Heart right ventricle (tissue), 16 donors: Measurements from ENCODE around the gene OSBPL6. TPM values are rescaled to one million over a fixed set of nuclear protein-coding genes. Genes with fewer than 3 reads are reported as not detected.
"Not testable (repeated sequence)": the region's sequence is repeated elsewhere in the genome, so short reads cannot be mapped to it uniquely, and the experiment has no call there.

Experiments
- ATAC-seq, 8 donors: fragments of 200-7000 bp; cut with Tn5 transposase; one replicate each; pipeline ENCODE4 v1.9.1; 2020; ENCODE audit warnings: mild to moderate bottlenecking in 8 of 8, moderate library complexity in 8 of 8, moderate number of reproducible peaks in 1 of 8
- DNase-seq, 2 donors: peaks; one replicate each; pipeline ENCODE4 v3.0.0-alpha.2; 2020
- H3K27ac ChIP-seq, 10 donors: fragments of 200-600 bp; sonication (generic) in 2 of 10; one replicate each; pipeline versions ENCODE4 v1.5.0 to v1.8.0; 2020 to 2022; ENCODE audit warnings: mild to moderate bottlenecking in 3 of 10
- H3K27me3 ChIP-seq, 7 donors: fragments of 200-600 bp; one replicate each; pipeline ENCODE4 v1.8.0; 2021 to 2022; ENCODE audit warnings: mild to moderate bottlenecking in 2 of 7
- H3K36me3 ChIP-seq, 9 donors: fragments of 200-600 bp; sonication (generic) in 1 of 9; one replicate each; pipeline versions ENCODE4 v1.5.0 to v1.8.0; 2020 to 2022; ENCODE audit warnings: mild to moderate bottlenecking in 2 of 9
- H3K4me1 ChIP-seq, 9 donors: fragments of 200-600 bp; sonication (generic) in 1 of 9; one replicate each; pipeline versions ENCODE4 v1.5.0 to v1.8.0; 2020 to 2022; ENCODE audit warnings: mild to moderate bottlenecking in 4 of 9
- H3K4me3 ChIP-seq, 10 donors: fragments of 200-600 bp; sonication (generic) in 2 of 10; one replicate each; pipeline versions ENCODE4 v1.5.0 to v1.8.0; 2020 to 2022; ENCODE audit warnings: mild to moderate bottlenecking in 7 of 10, moderate library complexity in 2 of 10
- H3K9me3 ChIP-seq, 11 donors: fragments of 200-600 bp in 10 of 11; sonication (generic) in 2 of 11; one replicate each; pipeline versions ENCODE4 v1.5.0 to v1.8.0; 2013 to 2022; ENCODE audit warnings: mild to moderate bottlenecking in 2 of 11, control low read depth in 1 of 11, moderate library complexity in 1 of 11
- CTCF ChIP-seq, 9 donors: fragments of 200-600 bp; sonication (generic) in 2 of 9; IDR thresholded peaks; one replicate each; pipeline versions ENCODE4 v1.5.0 to v1.8.0; 2021 to 2022; ENCODE audit warnings: antibody characterized with exemption in 9 of 9, mild to moderate bottlenecking in 5 of 9, moderate library complexity in 1 of 9
- WGBS, 2 donors: extraction: QIAGEN DNeasy Blood & Tissue Kit; methylation state at CpG; one replicate each; pipeline ENCODE4 v1.1.7; 2013; ENCODE audit warnings: inconsistent platforms in 1 of 2; 5-methylcytosine and 5-hydroxymethylcytosine counted together
- intact Hi-C, 10 donors: fragments of 100-400 bp; cut with DNase I; formaldehyde crosslinking; loops; one replicate each; pipeline versions ENCODE4 v1.11.1 to v1.14.2; 2022
- polyA plus RNA-seq, 2 donors: library from polyadenylated mRNA; stranded (reverse); fragments of 200-250 nt; gene quantifications; one replicate each; pipeline ENCODE4 v1.2.3, GENCODE V29; 2013
- total RNA-seq, 10 donors: library from RNA; stranded (reverse); fragmentation: NEBNext Ultra II Directional in 3 of 10; extraction: Animal tissue kit (Norgen Biotek cat#: 25700) in 3 of 10; gene quantifications; one replicate each; pipeline versions ENCODE4 v1.2.1 to v1.2.4, GENCODE V29; 2021 to 2023
- donor health status: Arrhythmogenic right ventricular cardiomyopathy.
- donor health status: ischemic (EF 13 %, LVEDD 7.1; RV severe dilation, severe dysfunction).
- donor health status: healthy with polysubstance abuse.
- donor health status: DM: no; HTN: yes; CAD: no.
- donor health status: DM: no; HTN: no; CAD: no.
- donor health status: ischemic (EF 25% LVEDD 6.9; RV normal size, moderate dysfunction).
- donor health status: ischemic (EF 25% LVEDD 5.7; RV mildly dilated, moderate dysfunction).
- donor health status: healthy.
- donor health status: DM: yes; HTN: yes; CAD: no.
- donor health status: Ischemic cardiomyopathy.
- donor health status: ischemic (EF 35%, LVEDD 5.7; RV mildly dilated, moderate dysfunction).
- donor health status: nonischemic (EF 11% LVEDD 7.7; RV severe dilation, severe dysfunction).
- donor health status: DM: yes; HTN: yes; CAD: no.
- donor health status: PGD.
- donor health status: ischemic (EF 29% LVEDD 5.4; RV normal size, mild dysfunction).
- donor health status: nonischemic (EF 23%, LVEDD 6.1; RV moderate dilation, normal function).

OSBPL6 gene
- total and polyA plus RNA-seq, 12 donors, result 1.1 to 8.0 (median 4.4) TPM

- Histone ChIP-seq H3K27me3 (no peaks in the 10 kb centered on the region), H3K27ac (no peak overlapping the region), H3K9me3 (no peaks in the 10 kb centered on the region), H3K36me3 (no peaks in the 10 kb centered on the region), H3K4me1 (peaks cover 0 to 9% (median 0%) of the 10 kb centered on the region in 9 donors), H3K4me3 (no peak overlapping the region)
- no peak for TF ChIP-seq CTCF (IDR thresholded peaks at IDR 0.05)
- intact Hi-C loops, result loop anchor here in 1 of 10 donors (10.0 kb wide), 1 partner anchor 294 kb away; the partner anchor contains the start of gene RBM45
- 87 to 89% methylated on average over 5 of the region's 5 CpGs for WGBS, 2 donors
- no peak for ATAC-seq
- DNase-seq, result no peak
Measured at GRCh38 chr2:178409261-178409660, 214.9 kb downstream of the OSBPL6 start.

GRCh38 chr2:178412047-178412446 is 217.7 kb downstream of the OSBPL6 start:
- intact Hi-C loops, result loop anchor here in 8 of 10 donors (5.0 to 10.0 kb wide), 4 partner anchors 107 to 300 kb away; partner anchors contain the start of gene RBM45 (in 7 of the 8)
- DNase-seq (no peak), ATAC-seq (no peak)
- H3K4me3 ChIP-seq, result no peak overlapping the region
- 78 to 87% methylated on average over 3 of the region's 3 CpGs for WGBS, 2 donors
- H3K27me3 ChIP-seq, result no peaks in the 10 kb centered on the region
- no peaks in the 10 kb centered on the region for H3K9me3 ChIP-seq
- no peak for TF ChIP-seq CTCF (IDR thresholded peaks at IDR 0.05)
- H3K36me3 ChIP-seq, result no peaks in the 10 kb centered on the region
- no peak overlapping the region for H3K27ac ChIP-seq
- H3K4me1 ChIP-seq, result peaks cover 0 to 23% (median 9%) of the 10 kb centered on the region in 9 donors

GRCh38 chr2:178412453-178412852 is 218.1 kb downstream of the OSBPL6 start:
- H3K4me1 ChIP-seq, result peaks cover 0 to 23% (median 9%) of the 10 kb centered on the region in 9 donors
- H3K27me3 ChIP-seq, DNase-seq, H3K36me3 ChIP-seq, H3K4me3 ChIP-seq, H3K27ac ChIP-seq, ATAC-seq, H3K9me3 ChIP-seq: not testable (repeated sequence)
- intact Hi-C loops, result loop anchor here in 8 of 10 donors (5.0 to 10.0 kb wide), 4 partner anchors 108 to 300 kb away; partner anchors contain the start of gene RBM45 (in 7 of the 8)
- WGBS, 2 donors, result 97 to 98% methylated on average over 8 of the region's 8 CpGs

DNA sequence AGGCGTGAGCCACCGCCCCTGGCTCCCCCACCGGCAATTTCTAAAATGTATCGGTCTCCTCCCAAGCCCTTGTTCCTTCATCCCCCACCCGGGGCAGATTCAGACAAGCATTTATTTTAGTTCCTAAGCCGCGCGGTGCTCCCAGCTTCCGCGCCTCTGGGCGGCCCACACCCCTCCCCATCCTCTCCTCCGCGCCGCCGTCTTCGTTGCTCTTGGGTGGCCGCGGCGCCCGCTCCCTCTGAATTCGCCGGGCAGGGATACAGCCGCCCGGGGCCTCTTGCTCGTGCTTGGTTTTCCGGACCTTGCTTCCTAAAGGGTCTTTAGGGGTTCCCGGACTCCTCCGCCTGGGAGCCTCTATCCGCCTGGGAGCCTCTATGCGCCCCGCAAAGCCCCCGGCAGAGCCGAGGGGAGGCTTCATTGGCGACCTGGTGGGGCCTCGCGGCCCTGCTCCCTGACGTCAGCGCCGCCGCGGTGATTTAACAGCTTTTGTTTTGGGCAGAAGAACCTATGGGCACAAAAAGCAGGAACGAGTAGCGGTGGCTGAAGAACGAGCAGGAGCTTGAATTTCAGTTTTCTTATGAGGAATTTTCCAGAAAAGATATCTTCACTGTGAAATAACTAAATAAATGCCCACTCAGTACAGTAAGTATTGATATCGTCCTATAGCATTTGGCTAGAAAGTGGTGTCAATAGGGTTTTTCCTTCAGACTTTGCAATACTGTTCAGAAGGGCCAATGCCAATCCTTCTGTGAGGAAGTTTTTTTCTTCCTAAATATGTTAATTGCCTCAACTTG is 219.4 kb downstream of the OSBPL6 start:
- Histone ChIP-seq H3K36me3 (peaks cover 0 to 4% (median 0%) of the 10 kb centered on the region in 9 donors), H3K4me1 (peaks cover 0 to 23% (median 9%) of the 10 kb centered on the region in 9 donors), H3K27me3 (no peaks in the 10 kb centered on the region), H3K4me3 (peak overlapping the region; percentile 32 to 83 (median 69)), H3K27ac (peak overlapping the region; percentile 77 to 98 (median 93)), H3K9me3 (no peaks in the 10 kb centered on the region)
- ATAC-seq (peak; percentile 85 to 94 (median 90)), DNase-seq (peak; percentile 67 to 75)
- TF ChIP-seq CTCF (IDR thresholded peaks at IDR 0.05), result peak in 2 of 9 donors; percentile 5 to 14
- intact Hi-C loops, result loop anchor here in 8 of 10 donors (1.0 to 10.0 kb wide), 6 partner anchors 16 to 301 kb away; partner anchors contain the start of gene RBM45 (in 7 of the 8)
- WGBS, 2 donors, result 0 to 1% methylated on average over 45 of the region's 45 CpGs
